ENCODE measurements around the gene B4GALT1. TPM values are rescaled to one million over a fixed set of nuclear protein-coding genes. Genes with fewer than 3 reads are reported as not detected.

B4GALT1 gene
- total RNA-seq, 4 donors from 2014 or later = 45.1 to 68.7 (median 53.5) TPM

- Histone ChIP-seq H3K27me3 (no peaks in the 10 kb centered on the region), H3K4me1 (peaks cover 89% of the 10 kb centered on the region), H3K9me3 (no peaks in the 10 kb centered on the region), H3K4me3 (no peak overlapping the region), H3K27ac (peak overlapping the region; percentile 97), H3K36me3 (no peaks in the 10 kb centered on the region)
- 40% methylated on average over 6 of the region's 6 CpGs for WGBS
- no peak for TF ChIP-seq POLR2AphosphoS5 (IDR thresholded peaks at IDR 0.05)
- TF ChIP-seq POLR2A (IDR thresholded peaks at IDR 0.05) = no peak
- TF ChIP-seq CTCF (IDR thresholded peaks at IDR 0.05) = no peak
- TF ChIP-seq EP300 (IDR thresholded peaks at IDR 0.05) = no peak
- no peak for DNase-seq (ENCODE audit: low spot score in 2 of 2)
Observed at GRCh38 chr9:33157960-33158842, 8.9 kb downstream of the B4GALT1 start.

GRCh38 chr9:33155393-33155792 is 11.7 kb downstream of the B4GALT1 start:
- Histone ChIP-seq H3K4me3 (no peak overlapping the region), H3K36me3 (no peaks in the 10 kb centered on the region), H3K27me3 (no peaks in the 10 kb centered on the region), H3K9me3 (no peaks in the 10 kb centered on the region), H3K27ac (no peak overlapping the region), H3K4me1 (peaks cover 77% of the 10 kb centered on the region)
- no peak for DNase-seq (ENCODE audit: low spot score in 2 of 2)
- TF ChIP-seq CTCF (IDR thresholded peaks at IDR 0.05) (no peak), EP300 (IDR thresholded peaks at IDR 0.05) (no peak), POLR2A (IDR thresholded peaks at IDR 0.05) (no peak), POLR2AphosphoS5 (IDR thresholded peaks at IDR 0.05) (no peak)
- 79% methylated on average over 4 of the region's 4 CpGs for WGBS

- H3K27ac ChIP-seq = no peak overlapping the region
- TF ChIP-seq POLR2A (IDR thresholded peaks at IDR 0.05) (no peak), EP300 (IDR thresholded peaks at IDR 0.05) (no peak), POLR2AphosphoS5 (IDR thresholded peaks at IDR 0.05) (no peak), CTCF (IDR thresholded peaks at IDR 0.05) (no peak)
- DNase-seq (ENCODE audit: low spot score in 2 of 2) = no peak
- no peaks in the 10 kb centered on the region for H3K9me3 ChIP-seq
- H3K4me3 ChIP-seq = no peak overlapping the region
- H3K36me3 ChIP-seq = no peaks in the 10 kb centered on the region
- peaks cover 71% of the 10 kb centered on the region for H3K4me1 ChIP-seq
- WGBS = 56% methylated on average over 3 of the region's 3 CpGs
- H3K27me3 ChIP-seq = no peaks in the 10 kb centered on the region
Observed at GRCh38 chr9:33154371-33154770, 12.8 kb downstream of the B4GALT1 start.

- DNase-seq (ENCODE audit: low spot score in 2 of 2) = no peak
- 77% methylated on average over 5 of the region's 5 CpGs for WGBS
- no peaks in the 10 kb centered on the region for H3K9me3 ChIP-seq
- H3K36me3 ChIP-seq = no peaks in the 10 kb centered on the region
- H3K4me1 ChIP-seq = peaks cover 67% of the 10 kb centered on the region
- no peak overlapping the region for H3K27ac ChIP-seq
- H3K27me3 ChIP-seq = no peaks in the 10 kb centered on the region
- TF ChIP-seq EP300 (IDR thresholded peaks at IDR 0.05) (no peak), CTCF (IDR thresholded peaks at IDR 0.05) (no peak), POLR2A (IDR thresholded peaks at IDR 0.05) (no peak), POLR2AphosphoS5 (IDR thresholded peaks at IDR 0.05) (no peak)
- H3K4me3 ChIP-seq = no peak overlapping the region
Observed at GRCh38 chr9:33153666-33154065, 13.5 kb downstream of the B4GALT1 start.

GRCh38 chr9:33153001-33153400 is 14.1 kb downstream of the B4GALT1 start:
- H3K27ac ChIP-seq = no peak overlapping the region

More at GRCh38 chr9:33153001-33153400, 14.1 kb downstream of the B4GALT1 start:
- Histone ChIP-seq H3K4me1 (peaks cover 66% of the 10 kb centered on the region), H3K27me3 (no peaks in the 10 kb centered on the region), H3K9me3 (no peaks in the 10 kb centered on the region), H3K36me3 (no peaks in the 10 kb centered on the region), H3K4me3 (no peak overlapping the region)
- no peak for DNase-seq (ENCODE audit: low spot score in 2 of 2)
- 36% methylated on average over 2 of the region's 2 CpGs for WGBS
- no peak for TF ChIP-seq POLR2A (IDR thresholded peaks at IDR 0.05)
- no peak for TF ChIP-seq CTCF (IDR thresholded peaks at IDR 0.05)
- no peak for TF ChIP-seq EP300 (IDR thresholded peaks at IDR 0.05)
- TF ChIP-seq POLR2AphosphoS5 (IDR thresholded peaks at IDR 0.05) = no peak
